ENCODE results near the gene SAMHD1. TPM values are rescaled to one million over a fixed set of nuclear protein-coding genes. Genes with fewer than 3 reads are reported as not detected.

Gene SAMHD1
- total and polyA plus RNA-seq, 2 donors (not counting 1 experiment from before 2014, with no cell fraction given): 7.9 to 12.8 TPM

DNA sequence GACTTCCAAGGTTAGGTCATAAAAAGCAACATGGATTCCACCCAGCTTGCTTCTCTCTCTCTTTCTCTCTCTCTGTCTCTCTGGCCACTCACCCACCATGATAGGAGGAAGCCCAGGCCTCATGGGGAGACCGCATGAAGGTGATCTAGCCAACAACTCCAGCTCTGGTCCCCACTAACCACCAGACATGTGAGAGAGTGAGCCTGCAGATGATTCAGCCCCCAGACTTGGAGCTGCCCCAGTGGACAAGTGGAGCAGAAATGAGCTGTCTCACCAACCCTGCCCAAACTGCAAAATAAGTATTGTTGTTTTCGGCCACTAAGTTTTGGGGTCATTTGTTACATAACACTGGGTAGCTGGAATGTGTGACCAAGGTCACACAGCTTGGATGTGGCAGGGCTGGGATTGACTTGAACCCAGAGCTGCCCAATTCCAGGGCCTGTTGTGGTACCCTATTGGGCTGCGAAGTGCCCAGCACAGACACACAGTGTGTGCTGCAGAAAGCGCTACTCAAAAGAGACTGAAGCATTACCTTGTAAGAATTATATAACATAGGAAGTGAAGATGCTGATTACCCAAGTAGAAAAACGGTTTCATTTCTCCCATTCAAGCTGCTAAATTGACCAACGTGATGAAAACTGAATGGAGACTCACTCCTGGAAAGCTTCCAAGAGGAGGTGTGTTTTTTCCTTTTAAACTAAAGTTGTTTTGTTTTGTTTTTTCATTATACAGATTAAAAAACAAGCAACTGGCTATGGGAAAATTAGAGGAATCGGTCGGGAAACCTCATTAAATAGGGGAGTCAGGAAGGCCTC lies 84.6 kb downstream of the SAMHD1 start:
- Mint-ChIP-seq H3K4me3 (peak overlapping the region; percentile 82), H3K9me3 (ENCODE audit: insufficient read depth) (no peaks in the 10 kb centered on the region)

More for the DNA sequence above, 84.6 kb downstream of the SAMHD1 start:
- ChIA-PET POLR2A (interaction anchor here (0.7 to 0.8 kb wide), 2 partner anchors 31 to 273 kb away, joined by 5 to 6 read pairs; no protein-coding TSS in a partner anchor), CTCF (interaction anchor here (0.8 to 2.1 kb wide), 9 partner anchors 13 to 254 kb away, joined by 3 to 11 read pairs (median 3); partner anchors contain the start of gene DSN1)
- peak overlapping the region; percentile 11 for H2AFZ ChIP-seq (ENCODE audit: insufficient read depth, low read depth, low read length, poor library complexity, severe bottlenecking)
- peaks cover 31% of the 10 kb centered on the region for H3K4me1 Mint-ChIP-seq
- no peaks in the 10 kb centered on the region for H3K27me3 Mint-ChIP-seq
- ATAC-seq (ENCODE audit: low read depth) (no peak), DNase-seq (peak; percentile 68)
- peaks cover 26 to 38% of the 10 kb centered on the region in 2 donors for H3K4me1 ChIP-seq (ENCODE audit: control insufficient read depth in 2 of 2, insufficient read depth in 2 of 2, low read length in 2 of 2)
- intact Hi-C loops (cut with micrococcal nuclease): loop anchor here (1.0 to 10.0 kb wide), 2 partner anchors 20 to 402 kb away; no protein-coding TSS in a partner anchor
- WGBS (ENCODE audit: insufficient coverage): 50% methylated on average over 2 of the region's 8 CpGs
- peak overlapping the region; percentile 37 to 62 for H3K27ac ChIP-seq (ENCODE audit: low read length in 2 of 2)
- TF ChIP-seq, protein P1, sequence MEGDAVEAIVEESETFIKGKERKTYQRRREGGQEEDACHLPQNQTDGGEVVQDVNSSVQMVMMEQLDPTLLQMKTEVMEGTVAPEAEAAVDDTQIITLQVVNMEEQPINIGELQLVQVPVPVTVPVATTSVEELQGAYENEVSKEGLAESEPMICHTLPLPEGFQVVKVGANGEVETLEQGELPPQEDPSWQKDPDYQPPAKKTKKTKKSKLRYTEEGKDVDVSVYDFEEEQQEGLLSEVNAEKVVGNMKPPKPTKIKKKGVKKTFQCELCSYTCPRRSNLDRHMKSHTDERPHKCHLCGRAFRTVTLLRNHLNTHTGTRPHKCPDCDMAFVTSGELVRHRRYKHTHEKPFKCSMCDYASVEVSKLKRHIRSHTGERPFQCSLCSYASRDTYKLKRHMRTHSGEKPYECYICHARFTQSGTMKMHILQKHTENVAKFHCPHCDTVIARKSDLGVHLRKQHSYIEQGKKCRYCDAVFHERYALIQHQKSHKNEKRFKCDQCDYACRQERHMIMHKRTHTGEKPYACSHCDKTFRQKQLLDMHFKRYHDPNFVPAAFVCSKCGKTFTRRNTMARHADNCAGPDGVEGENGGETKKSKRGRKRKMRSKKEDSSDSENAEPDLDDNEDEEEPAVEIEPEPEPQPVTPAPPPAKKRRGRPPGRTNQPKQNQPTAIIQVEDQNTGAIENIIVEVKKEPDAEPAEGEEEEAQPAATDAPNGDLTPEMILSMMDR (IDR thresholded peaks at IDR 0.05): no peak
- TF ChIP-seq EZH2 (IDR thresholded peaks at IDR 0.05; ENCODE audit: borderline replicate concordance, insufficient read depth, low read depth, low read length, poor library complexity, severe bottlenecking): no peak
- no peaks in the 10 kb centered on the region for H3K36me3 ChIP-seq (replicated peaks in 1 of 2; ENCODE audit: control extremely low read depth in 1 of 2, control insufficient read depth in 1 of 2, extremely low read depth in 1 of 2, insufficient read depth in 2 of 2, low read length in 1 of 2)
- H3K27ac Mint-ChIP-seq: peak overlapping the region; percentile 91
- H3K4me2 ChIP-seq (replicated peaks; ENCODE audit: low read depth, low read length, poor library complexity, severe bottlenecking): peak overlapping the region; percentile 44
- H3K27me3 ChIP-seq (replicated peaks in 1 of 4; ENCODE audit: control extremely low read depth in 1 of 4, control insufficient read depth in 3 of 4, insufficient read depth in 4 of 4, low read length in 3 of 4): no peaks in the 10 kb centered on the region
- no peak overlapping the region for H3K4me3 ChIP-seq (ENCODE audit: control extremely low read depth in 1 of 5, extremely low read depth in 1 of 5, insufficient read depth in 1 of 5, low read depth in 2 of 5, low read length in 4 of 5)
- peaks cover 6% of the 10 kb centered on the region for H3K79me2 ChIP-seq (ENCODE audit: control insufficient read depth, insufficient read depth, low read length)
- H3K9ac ChIP-seq (ENCODE audit: low read length): no peak overlapping the region
- no peaks in the 10 kb centered on the region for H3K9me3 ChIP-seq (ENCODE audit: control extremely low read depth in 1 of 3, control insufficient read depth in 2 of 3, insufficient read depth in 1 of 3, low read length in 2 of 3)
- H4K20me1 ChIP-seq (ENCODE audit: control insufficient read depth, insufficient read depth, low read length, poor library complexity, severe bottlenecking): peaks cover 6% of the 10 kb centered on the region
